NT2/D1 (cell line): ENCODE results near the gene BTBD2.

Source experiments
- DNase-seq: peaks from one replicate; pipeline ENCODE4 v3.0.0-alpha.2; 2011; ENCODE audit warnings: low read depth, low spot score
- H3K27me3 ChIP-seq: 2 replicates; pipeline ENCODE4 v1.6.0; 2011; ENCODE audit warnings: mild to moderate bottlenecking; ENCODE audit not compliant: insufficient read length, insufficient read depth
- H3K36me3 ChIP-seq: 2 replicates; pipeline ENCODE4 v1.6.1; 2011; ENCODE audit warnings: mild to moderate bottlenecking, low read length, mixed read lengths; ENCODE audit not compliant: insufficient read depth, insufficient read length
- H3K4me1 ChIP-seq: 2 replicates; pipeline ENCODE4 v1.5.1; 2011; ENCODE audit not compliant: insufficient read depth, insufficient read length
- H3K4me3 ChIP-seq: 2 replicates; pipeline ENCODE4 v1.5.1; 2011; ENCODE audit warnings: low read depth; ENCODE audit not compliant: insufficient read length
- H3K9ac ChIP-seq: 2 replicates; pipeline ENCODE4 v1.6.0; 2011; ENCODE audit warnings: low read depth; ENCODE audit not compliant: insufficient read length
- H3K9me3 ChIP-seq: 2 replicates; pipeline ENCODE4 v1.5.1; 2011; ENCODE audit warnings: mild to moderate bottlenecking, low read length; ENCODE audit not compliant: insufficient read depth
- SUZ12 ChIP-seq: IDR thresholded peaks from 2 replicates; pipeline ENCODE4 v1.6.1; 2011; ENCODE audit not compliant: insufficient read length, insufficient read depth; ENCODE audit errors: extremely low read depth
- YY1 ChIP-seq: IDR thresholded peaks from 2 replicates; pipeline ENCODE4 v1.6.1; 2011; ENCODE audit not compliant: insufficient read length, insufficient read depth
- ZNF274 ChIP-seq: IDR thresholded peaks from 2 replicates; pipeline ENCODE4 v1.6.1; 2011; ENCODE audit warnings: mild to moderate bottlenecking, low read depth, low read length

Gene BTBD2

GRCh38 chr19:2054763-2055162, 39.2 kb upstream of the BTBD2 start:
- no peak for TF ChIP-seq SUZ12
- no peak for TF ChIP-seq ZNF274
- TF ChIP-seq YY1, result no peak
- Histone ChIP-seq H3K36me3 (no peaks in the 10 kb centered on the region), H3K4me3 (no peak overlapping the region), H3K9ac (peak overlapping the region; percentile 42), H3K9me3 (no peaks in the 10 kb centered on the region), H3K27me3 (no peaks in the 10 kb centered on the region), H3K4me1 (peaks cover 48% of the 10 kb centered on the region)
- DNase-seq, result no peak

GRCh38 chr19:2053601-2054389, 38.3 kb upstream of the BTBD2 start:
- Histone ChIP-seq H3K27me3 (no peaks in the 10 kb centered on the region), H3K36me3 (peaks cover 8% of the 10 kb centered on the region), H3K4me1 (peaks cover 51% of the 10 kb centered on the region), H3K9ac (no peak overlapping the region), H3K4me3 (no peak overlapping the region), H3K9me3 (no peaks in the 10 kb centered on the region)
- DNase-seq, result no peak
- TF ChIP-seq YY1 (no peak), ZNF274 (no peak), SUZ12 (no peak)

GRCh38 chr19:2051773-2052704, 36.5 kb upstream of the BTBD2 start:
- TF ChIP-seq SUZ12 (no peak), ZNF274 (no peak), YY1 (no peak)
- no peak for DNase-seq
- Histone ChIP-seq H3K4me1 (peaks cover 50% of the 10 kb centered on the region), H3K36me3 (peaks cover 22% of the 10 kb centered on the region), H3K4me3 (peak overlapping the region; percentile 47), H3K27me3 (no peaks in the 10 kb centered on the region), H3K9me3 (no peaks in the 10 kb centered on the region), H3K9ac (peak overlapping the region; percentile 93)

GRCh38 chr19:2050991-2051772, 35.7 kb upstream of the BTBD2 start, which contains the start of gene MKNK2:
Gene MKNK2 (minus strand): TSS chr19:2051244. CDS start chr19:2050851, 393 bp downstream.
- H3K36me3 ChIP-seq, result peaks cover 31% of the 10 kb centered on the region
- peak; percentile 76 for DNase-seq
- H3K27me3 ChIP-seq, result no peaks in the 10 kb centered on the region
- TF ChIP-seq SUZ12, result no peak
- no peak for TF ChIP-seq YY1
- no peak for TF ChIP-seq ZNF274
- peaks cover 46% of the 10 kb centered on the region for H3K4me1 ChIP-seq
- no peaks in the 10 kb centered on the region for H3K9me3 ChIP-seq
- peak within 1 kb of the TSS; percentile 95 for H3K9ac ChIP-seq
- peak within 1 kb of the TSS; percentile 97 for H3K4me3 ChIP-seq

- Histone ChIP-seq H3K9me3 (no peaks in the 10 kb centered on the region), H3K9ac (peak overlapping the region; percentile 95), H3K4me3 (peak overlapping the region; percentile 97), H3K36me3 (peaks cover 38% of the 10 kb centered on the region), H3K27me3 (no peaks in the 10 kb centered on the region), H3K4me1 (peaks cover 40% of the 10 kb centered on the region)
- TF ChIP-seq ZNF274 (no peak), YY1 (no peak), SUZ12 (no peak)
- no peak for DNase-seq
These were observed 35.0 kb upstream of the BTBD2 start for GRCh38 chr19:2050349-2050990.

GRCh38 chr19:2049741-2050348, 34.3 kb upstream of the BTBD2 start:
- H3K4me1 ChIP-seq, result peaks cover 40% of the 10 kb centered on the region

More at GRCh38 chr19:2049741-2050348, 34.3 kb upstream of the BTBD2 start:
- Histone ChIP-seq H3K9ac (peak overlapping the region; percentile 95), H3K36me3 (peaks cover 44% of the 10 kb centered on the region), H3K27me3 (no peaks in the 10 kb centered on the region), H3K9me3 (no peaks in the 10 kb centered on the region), H3K4me3 (peak overlapping the region; percentile 97)
- TF ChIP-seq YY1 (no peak), SUZ12 (no peak), ZNF274 (no peak)
- DNase-seq, result no peak
